Measurements from ENCODE around the gene ITPRID2. TPM values are rescaled to one million over a fixed set of nuclear protein-coding genes. Genes with fewer than 3 reads are reported as not detected.

ITPRID2 gene
- total and polyA plus RNA-seq, 2 donors (not counting 1 experiment from before 2014, with no cell fraction given), result 8.9 to 47.6 TPM

DNA sequence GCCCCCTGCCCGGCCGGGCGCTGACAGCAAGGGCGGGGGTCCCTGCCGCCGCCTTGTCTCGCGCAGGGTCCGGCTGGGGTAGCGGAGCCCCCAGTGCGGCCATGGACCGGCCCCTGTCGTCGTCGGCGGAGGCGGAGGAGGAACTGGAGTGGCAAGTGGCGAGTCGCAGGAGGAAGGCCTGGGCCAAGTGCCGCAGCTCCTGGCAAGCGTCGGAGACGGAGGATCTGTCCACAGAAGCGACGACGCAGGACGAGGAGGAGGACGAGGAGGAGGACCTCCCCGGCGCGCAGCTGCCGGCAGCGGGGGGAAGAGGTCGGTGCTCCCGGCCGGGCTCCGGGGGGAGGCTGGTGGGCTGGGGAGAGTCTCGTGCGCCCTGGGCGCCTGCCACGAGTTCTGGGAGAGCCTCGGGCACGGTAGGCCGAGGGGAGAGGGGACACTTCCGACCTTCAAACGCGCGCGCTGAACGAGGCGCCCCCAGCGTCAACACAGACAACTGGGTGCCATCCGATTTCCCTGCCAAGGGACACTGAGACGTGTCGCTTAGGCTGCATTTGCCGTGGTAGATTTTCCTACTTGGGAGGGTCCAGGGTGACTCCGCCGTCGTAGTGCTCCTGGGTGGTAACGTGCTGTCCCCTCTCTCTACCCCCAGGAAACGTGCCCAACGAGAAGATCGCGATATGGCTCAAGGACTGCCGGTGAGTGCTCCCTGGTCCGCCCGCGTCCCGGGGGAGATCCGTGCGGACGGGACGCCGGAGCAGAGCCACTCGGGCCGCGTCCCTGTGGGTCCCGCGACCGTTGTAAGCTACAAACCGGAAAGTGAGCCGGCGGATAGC lies 652 bp downstream of the ITPRID2 start:
- peaks cover 13% of the 10 kb centered on the region for H3K27me3 Mint-ChIP-seq
- Histone ChIP-seq H2AFZ (ENCODE audit: insufficient read depth, low read depth, low read length, poor library complexity, severe bottlenecking) (peak overlapping the region; percentile 89), H3K9ac (ENCODE audit: low read length) (peak overlapping the region; percentile 84), H3K36me3 (replicated peaks in 1 of 2; ENCODE audit: control extremely low read depth in 1 of 2, control insufficient read depth in 1 of 2, extremely low read depth in 1 of 2, insufficient read depth in 2 of 2, low read length in 1 of 2) (no peaks in the 10 kb centered on the region), H3K27me3 (replicated peaks in 1 of 4; ENCODE audit: control extremely low read depth in 1 of 4, control insufficient read depth in 3 of 4, insufficient read depth in 4 of 4, low read length in 3 of 4) (peaks cover 0 to 12% (median 2%) of the 10 kb centered on the region in 4 experiments), H3K4me3 (ENCODE audit: control extremely low read depth in 1 of 5, extremely low read depth in 1 of 5, insufficient read depth in 1 of 5, low read depth in 2 of 5, low read length in 4 of 5) (peak overlapping the region; percentile 76 to 92 (median 88)), H3K4me2 (replicated peaks; ENCODE audit: low read depth, low read length, poor library complexity, severe bottlenecking) (peak overlapping the region; percentile 89), H3K4me1 (ENCODE audit: control insufficient read depth in 2 of 2, insufficient read depth in 2 of 2, low read length in 2 of 2) (peaks cover 4 to 14% of the 10 kb centered on the region in 2 donors), H3K27ac (ENCODE audit: low read length in 2 of 2) (peak overlapping the region; percentile 48 to 70), H4K20me1 (ENCODE audit: control insufficient read depth, insufficient read depth, low read length, poor library complexity, severe bottlenecking) (no peaks in the 10 kb centered on the region), H3K79me2 (ENCODE audit: control insufficient read depth, insufficient read depth, low read length) (no peaks in the 10 kb centered on the region), H3K9me3 (ENCODE audit: control extremely low read depth in 1 of 3, control insufficient read depth in 2 of 3, insufficient read depth in 1 of 3, low read length in 2 of 3) (no peaks in the 10 kb centered on the region)
- H3K4me1 Mint-ChIP-seq, result peaks cover 31% of the 10 kb centered on the region
- under 1% methylated on average over 83 of the region's 83 CpGs for WGBS (ENCODE audit: insufficient coverage)
- peak overlapping the region; percentile 94 for H3K4me3 Mint-ChIP-seq
- ChIA-PET CTCF (interaction anchor here (0.9 to 6.1 kb wide), 3 partner anchors 12 to 834 kb away, joined by 3 to 54 read pairs (median 3); no protein-coding TSS in a partner anchor), POLR2A (interaction anchor here (1.6 kb wide), 1 partner anchor 12 kb away, joined by 3 read pairs; no protein-coding TSS in a partner anchor)
- peak overlapping the region; percentile 81 for H3K27ac Mint-ChIP-seq
- ATAC-seq (ENCODE audit: low read depth), result peak; percentile 52
- TF ChIP-seq EZH2 (IDR thresholded peaks at IDR 0.05; ENCODE audit: borderline replicate concordance, insufficient read depth, low read depth, low read length, poor library complexity, severe bottlenecking), result no peak
- TF ChIP-seq, protein P1, sequence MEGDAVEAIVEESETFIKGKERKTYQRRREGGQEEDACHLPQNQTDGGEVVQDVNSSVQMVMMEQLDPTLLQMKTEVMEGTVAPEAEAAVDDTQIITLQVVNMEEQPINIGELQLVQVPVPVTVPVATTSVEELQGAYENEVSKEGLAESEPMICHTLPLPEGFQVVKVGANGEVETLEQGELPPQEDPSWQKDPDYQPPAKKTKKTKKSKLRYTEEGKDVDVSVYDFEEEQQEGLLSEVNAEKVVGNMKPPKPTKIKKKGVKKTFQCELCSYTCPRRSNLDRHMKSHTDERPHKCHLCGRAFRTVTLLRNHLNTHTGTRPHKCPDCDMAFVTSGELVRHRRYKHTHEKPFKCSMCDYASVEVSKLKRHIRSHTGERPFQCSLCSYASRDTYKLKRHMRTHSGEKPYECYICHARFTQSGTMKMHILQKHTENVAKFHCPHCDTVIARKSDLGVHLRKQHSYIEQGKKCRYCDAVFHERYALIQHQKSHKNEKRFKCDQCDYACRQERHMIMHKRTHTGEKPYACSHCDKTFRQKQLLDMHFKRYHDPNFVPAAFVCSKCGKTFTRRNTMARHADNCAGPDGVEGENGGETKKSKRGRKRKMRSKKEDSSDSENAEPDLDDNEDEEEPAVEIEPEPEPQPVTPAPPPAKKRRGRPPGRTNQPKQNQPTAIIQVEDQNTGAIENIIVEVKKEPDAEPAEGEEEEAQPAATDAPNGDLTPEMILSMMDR (IDR thresholded peaks at IDR 0.05), result peak; percentile 48
- no peaks in the 10 kb centered on the region for H3K9me3 Mint-ChIP-seq (ENCODE audit: insufficient read depth)
- peak; percentile 80 for DNase-seq
- intact Hi-C loops (cut with micrococcal nuclease), result loop anchor here (1.0 to 10.0 kb wide), 9 partner anchors 12 to 1885 kb away; partner anchors contain the start of genes CWC22, DNAJC10 and NUP35
